HUES48 (cell line): ENCODE measurements around the gene SLC35B1.
A peak's percentile ranks its signal among the peaks of the same experiment; 100 is the strongest.

Experiments
- H3K27ac ChIP-seq: one replicate; pipeline ENCODE4 v1.7.0; 2013; ENCODE audit warnings: low read depth, low read length, inconsistent platforms
- H3K27me3 ChIP-seq: 2 replicates; pipeline ENCODE4 v1.6.1; 2013; ENCODE audit warnings: mild to moderate bottlenecking, low read length; ENCODE audit not compliant: control insufficient read depth, insufficient read depth
- H3K36me3 ChIP-seq: 2 replicates; pipeline ENCODE4 v1.6.1; 2013; ENCODE audit warnings: low read length; ENCODE audit not compliant: control insufficient read depth, insufficient read depth
- H3K4me1 ChIP-seq: 2 replicates; pipeline ENCODE4 v1.6.1; 2013; ENCODE audit warnings: mild to moderate bottlenecking, low read length; ENCODE audit not compliant: control insufficient read depth, insufficient read depth
- H3K4me3 ChIP-seq: 2 replicates; pipeline ENCODE4 v1.5.1; 2013; ENCODE audit warnings: mild to moderate bottlenecking, low read depth, low read length
- H3K9ac ChIP-seq: 2 replicates; pipeline ENCODE4 v1.6.1; 2013; ENCODE audit warnings: mild to moderate bottlenecking, low read depth, low read length, moderate library complexity
- H3K9me3 ChIP-seq: 2 replicates; pipeline ENCODE4 v1.6.1; 2013; ENCODE audit warnings: low read length; ENCODE audit not compliant: control insufficient read depth, insufficient read depth

Gene SLC35B1

DNA sequence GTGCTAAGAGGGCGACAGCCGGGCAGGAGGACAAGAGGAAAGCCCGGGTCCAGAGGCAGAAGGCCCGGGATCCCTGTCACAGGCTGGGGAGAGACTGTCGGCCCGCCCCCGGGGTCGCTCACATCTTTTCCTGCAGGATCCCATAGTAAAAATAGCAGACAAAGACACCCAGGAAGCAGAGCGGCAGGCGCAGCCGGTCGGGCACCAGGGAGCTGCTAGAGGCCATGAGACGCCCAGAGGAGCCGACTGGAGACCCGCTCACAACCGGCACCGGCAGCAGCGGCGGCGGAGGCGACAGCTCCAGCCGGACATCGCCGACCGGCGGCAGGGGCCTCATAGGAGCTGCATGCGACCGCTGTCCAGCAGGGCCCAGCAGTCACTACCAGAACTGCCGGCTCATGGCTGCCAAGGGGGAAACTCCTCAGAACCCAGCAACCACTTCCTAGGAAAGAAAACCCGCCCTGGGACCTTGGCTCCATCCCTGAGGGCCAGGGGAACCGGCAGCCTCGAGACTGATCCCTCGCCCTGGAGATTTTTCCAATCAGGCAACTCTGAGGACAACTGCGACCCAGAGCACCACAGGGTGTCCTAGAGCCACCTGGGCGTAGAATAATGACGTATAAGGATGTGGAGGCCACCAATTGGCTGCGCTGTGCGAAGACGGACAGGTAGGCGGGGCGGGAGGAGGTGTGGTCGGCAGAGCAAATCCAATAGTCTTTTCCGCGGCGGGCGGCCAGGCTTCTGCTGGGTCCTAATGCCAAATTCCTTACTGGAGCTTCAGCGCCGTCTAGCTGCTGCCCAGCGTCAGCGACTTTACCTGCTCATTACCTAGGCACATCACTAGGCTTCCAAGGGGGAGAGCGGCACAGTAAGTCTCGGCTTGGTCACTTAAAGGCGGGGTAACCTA is at the start of gene SLC35B1:
Gene SLC35B1, minus strand, starts transcription at position 357 of the 907 bp plus-strand sequence. Its CDS starts 131 bp downstream, at position 226.
- H3K27ac ChIP-seq, result peak within 1 kb of the TSS; percentile 98
- H3K9me3 ChIP-seq, result no peaks in the 10 kb centered on the region
- peaks cover 44% of the 10 kb centered on the region for H3K36me3 ChIP-seq
- H3K9ac ChIP-seq, result peak within 1 kb of the TSS; percentile 97
- H3K27me3 ChIP-seq, result no peaks in the 10 kb centered on the region
- peak within 1 kb of the TSS; percentile 92 for H3K4me3 ChIP-seq
- H3K4me1 ChIP-seq, result peaks cover 5% of the 10 kb centered on the region; the same call in 1 of the 2 replicates

GRCh38 chr17:49757151-49757777 is 49.5 kb upstream of the SLC35B1 start:
- H3K27me3 ChIP-seq, result no peaks in the 10 kb centered on the region
- peaks cover 5% of the 10 kb centered on the region for H3K36me3 ChIP-seq
- H3K9ac ChIP-seq, result no peak overlapping the region
- no peaks in the 10 kb centered on the region for H3K9me3 ChIP-seq
- peaks cover 9% of the 10 kb centered on the region; the same call in 1 of the 2 replicates for H3K4me1 ChIP-seq
- no peak overlapping the region for H3K4me3 ChIP-seq
- H3K27ac ChIP-seq, result no peak overlapping the region

GRCh38 chr17:49756323-49757150 is 48.8 kb upstream of the SLC35B1 start:
- peaks cover 8% of the 10 kb centered on the region; the same call in 1 of the 2 replicates for H3K4me1 ChIP-seq

GRCh38 chr17:49755663-49756283 is 48.0 kb upstream of the SLC35B1 start:
- no peak overlapping the region for H3K4me3 ChIP-seq
- H3K9me3 ChIP-seq, result no peaks in the 10 kb centered on the region
- H3K36me3 ChIP-seq, result peaks cover 5% of the 10 kb centered on the region
- H3K9ac ChIP-seq, result no peak overlapping the region
- peaks cover 8% of the 10 kb centered on the region; the same call in 1 of the 2 replicates for H3K4me1 ChIP-seq
- H3K27ac ChIP-seq, result no peak overlapping the region
- no peaks in the 10 kb centered on the region for H3K27me3 ChIP-seq

More at GRCh38 chr17:49756323-49757150, 48.8 kb upstream of the SLC35B1 start:
- Histone ChIP-seq H3K27me3 (no peaks in the 10 kb centered on the region), H3K9me3 (no peaks in the 10 kb centered on the region), H3K27ac (no peak overlapping the region), H3K36me3 (peaks cover 5% of the 10 kb centered on the region), H3K9ac (no peak overlapping the region), H3K4me3 (no peak overlapping the region)

DNA sequence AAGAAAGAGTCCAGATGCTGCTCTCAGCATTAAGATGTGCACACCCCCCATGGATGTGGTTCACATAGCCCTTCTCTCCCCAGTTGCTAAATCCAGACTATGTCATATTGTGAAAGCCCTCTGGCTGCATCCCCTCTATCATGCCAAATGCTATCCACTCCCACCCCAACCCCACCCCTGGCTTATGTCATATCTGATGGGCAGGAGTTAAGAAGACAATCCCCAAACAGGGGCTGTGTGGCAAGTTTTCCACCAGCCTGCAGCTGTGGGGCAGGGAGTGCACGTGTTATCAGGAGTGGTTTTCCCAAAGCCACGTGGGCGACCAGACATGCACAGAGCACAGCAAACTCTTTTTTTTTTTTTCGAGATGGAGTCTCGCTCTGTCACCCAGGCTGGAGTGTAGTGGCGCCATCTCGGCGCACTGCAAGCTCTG is 46.2 kb upstream of the SLC35B1 start:
- no peaks in the 10 kb centered on the region for H3K9me3 ChIP-seq
- no peaks in the 10 kb centered on the region for H3K27me3 ChIP-seq
- H3K4me1 ChIP-seq, result no peaks in the 10 kb centered on the region
- no peak overlapping the region for H3K27ac ChIP-seq
- no peak overlapping the region for H3K9ac ChIP-seq
- no peak overlapping the region for H3K4me3 ChIP-seq
- peaks cover 11% of the 10 kb centered on the region for H3K36me3 ChIP-seq

DNA sequence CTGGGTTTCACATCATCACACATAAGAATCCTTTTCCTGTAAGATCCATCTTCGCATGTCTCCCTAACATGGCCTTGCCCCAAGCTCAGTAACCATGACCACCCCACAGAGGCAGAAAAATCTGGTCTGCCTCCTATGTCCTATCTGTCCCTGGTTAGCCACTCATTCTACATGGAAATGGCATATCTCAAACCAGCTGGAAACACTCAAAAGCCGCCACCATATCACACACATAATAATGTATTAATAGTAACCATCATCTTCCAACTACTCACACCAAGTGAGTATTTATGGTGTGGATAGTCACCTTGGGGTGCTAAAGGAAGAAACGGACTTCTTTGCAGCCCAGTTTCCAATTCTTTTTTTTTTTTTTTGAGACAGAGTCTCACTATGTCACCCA is 44.7 kb upstream of the SLC35B1 start:
- Histone ChIP-seq H3K27me3 (no peaks in the 10 kb centered on the region), H3K9me3 (no peaks in the 10 kb centered on the region), H3K27ac (no peak overlapping the region), H3K4me1 (no peaks in the 10 kb centered on the region), H3K9ac (no peak overlapping the region), H3K36me3 (peaks cover 16% of the 10 kb centered on the region; the same call in 1 of the 2 replicates), H3K4me3 (no peak overlapping the region)

DNA sequence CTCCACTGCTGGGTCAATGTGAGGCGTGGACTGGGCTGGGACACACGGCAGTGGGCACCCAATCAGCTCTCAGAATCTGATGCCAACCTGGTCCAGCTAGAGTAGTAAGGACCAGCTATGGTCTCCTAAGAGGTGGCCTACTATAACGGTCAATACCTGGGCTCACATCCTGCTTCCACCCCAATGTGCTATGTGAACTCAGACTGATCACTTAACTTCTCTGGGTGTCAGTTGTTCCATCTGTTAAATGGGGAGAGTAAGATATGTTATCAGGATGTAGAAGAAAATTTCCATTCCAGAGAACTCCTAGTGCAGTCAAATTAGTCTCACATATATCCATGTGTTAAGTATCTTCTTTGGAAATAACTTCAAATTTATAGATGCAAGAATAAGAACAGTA is 42.0 kb upstream of the SLC35B1 start:
- no peak overlapping the region for H3K9ac ChIP-seq
- H3K4me1 ChIP-seq, result no peaks in the 10 kb centered on the region
- no peak overlapping the region for H3K4me3 ChIP-seq
- no peaks in the 10 kb centered on the region for H3K27me3 ChIP-seq
- peaks cover 19% of the 10 kb centered on the region; the same call in 1 of the 2 replicates for H3K36me3 ChIP-seq
- H3K9me3 ChIP-seq, result no peaks in the 10 kb centered on the region
- no peak overlapping the region for H3K27ac ChIP-seq

DNA sequence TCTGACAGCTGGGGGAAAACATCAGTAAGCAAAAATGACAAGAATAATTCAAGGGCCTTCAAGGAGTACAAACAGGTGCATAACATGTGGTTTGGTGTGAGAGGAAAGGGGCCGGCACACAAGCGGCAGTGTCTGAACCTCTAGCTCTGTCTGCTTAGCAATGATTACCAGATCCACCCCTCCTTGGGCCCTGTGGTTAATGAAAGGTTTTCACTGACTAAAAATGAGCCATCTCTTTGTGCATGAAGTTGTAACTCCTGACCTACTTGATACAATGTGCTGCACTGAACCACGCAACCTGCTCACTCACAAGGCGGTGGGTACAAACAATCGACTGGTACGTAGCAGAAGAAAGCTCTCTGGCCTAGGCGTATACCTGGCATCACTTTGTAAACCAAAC is 41.0 kb upstream of the SLC35B1 start:
- no peak overlapping the region for H3K9ac ChIP-seq

DNA sequence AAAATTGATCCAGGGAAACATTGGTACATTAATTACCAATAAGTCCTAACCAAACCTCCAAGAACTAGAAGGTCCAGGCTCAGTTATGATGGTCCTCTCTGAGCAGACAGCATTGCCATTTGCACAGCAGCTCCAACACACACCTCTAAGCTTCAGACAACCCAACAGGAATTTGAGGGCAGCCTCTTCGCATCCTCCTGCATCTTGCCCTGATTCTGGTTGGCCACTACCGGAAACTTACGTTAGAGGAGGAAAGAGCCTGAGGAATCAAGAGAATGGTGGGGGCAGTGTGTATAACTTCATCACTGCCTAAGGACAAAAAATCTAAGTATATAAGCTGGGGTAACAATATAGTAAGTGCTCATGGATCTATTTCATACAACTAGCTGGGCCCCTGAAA is 40.5 kb upstream of the SLC35B1 start:
- Histone ChIP-seq H3K27ac (no peak overlapping the region), H3K36me3 (peaks cover 19% of the 10 kb centered on the region; the same call in 1 of the 2 replicates), H3K9ac (no peak overlapping the region), H3K27me3 (no peaks in the 10 kb centered on the region), H3K4me1 (no peaks in the 10 kb centered on the region), H3K9me3 (no peaks in the 10 kb centered on the region), H3K4me3 (no peak overlapping the region)

More for the DNA sequence above, 41.0 kb upstream of the SLC35B1 start:
- Histone ChIP-seq H3K27ac (no peak overlapping the region), H3K4me1 (no peaks in the 10 kb centered on the region), H3K36me3 (peaks cover 19% of the 10 kb centered on the region; the same call in 1 of the 2 replicates), H3K4me3 (no peak overlapping the region), H3K9me3 (no peaks in the 10 kb centered on the region), H3K27me3 (no peaks in the 10 kb centered on the region)

DNA sequence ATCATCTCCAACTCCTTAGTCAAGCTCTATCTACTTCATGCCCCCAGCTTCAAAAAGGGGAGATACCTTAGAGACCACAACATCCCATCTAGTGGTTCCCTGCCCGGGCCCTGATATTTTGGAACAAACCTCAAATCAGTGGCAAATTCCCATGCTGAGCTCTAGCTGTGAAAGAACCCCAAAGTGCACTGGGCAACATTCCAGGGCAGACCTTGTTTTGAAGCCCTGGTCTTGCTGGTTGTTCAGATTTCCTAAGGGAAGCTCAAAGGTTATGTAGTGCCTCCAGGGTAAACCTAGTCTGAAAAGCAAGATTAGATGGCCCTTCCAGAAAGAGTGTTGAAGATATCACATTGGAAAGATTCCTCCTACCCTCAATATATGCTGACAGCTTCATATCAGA is 39.9 kb upstream of the SLC35B1 start:
- Histone ChIP-seq H3K9me3 (no peaks in the 10 kb centered on the region), H3K36me3 (peaks cover 19% of the 10 kb centered on the region; the same call in 1 of the 2 replicates), H3K27me3 (no peaks in the 10 kb centered on the region), H3K4me1 (no peaks in the 10 kb centered on the region), H3K27ac (no peak overlapping the region), H3K9ac (no peak overlapping the region), H3K4me3 (no peak overlapping the region)
